Activated T-cell treated with anti-CD3 and anti-CD28 coated beads, Interleukin-2, amount 50 U/mL, for 4 hours (primary cell): Measurements from ENCODE around the gene HOXA3. TPM values are rescaled to one million over a fixed set of nuclear protein-coding genes. Genes with fewer than 3 reads are reported as not detected.

Experiments used
- ATAC-seq, 2 donors: fragments of 200-7000 bp; cut with Tn5 transposase; one replicate each; pipeline ENCODE4 v1.10.0; 2021
- DNase-seq: peaks from one replicate; pipeline ENCODE4 v3.0.0-alpha.2; 2020
- H3K27me3 Mint-ChIP-seq: one replicate; pipeline ENCODE4 v1.8.0; 2021; ENCODE audit warnings: low read depth, mixed read lengths
- H3K36me3 Mint-ChIP-seq: one replicate; pipeline ENCODE4 v1.8.0; 2022; ENCODE audit warnings: mixed read lengths; ENCODE audit not compliant: insufficient read depth
- H3K4me1 Mint-ChIP-seq: one replicate; pipeline ENCODE4 v1.8.0; 2021; ENCODE audit warnings: low read depth, mixed read lengths
- H3K4me3 Mint-ChIP-seq: one replicate; pipeline ENCODE4 v1.8.0; 2021; ENCODE audit warnings: mild to moderate bottlenecking, moderate library complexity, mixed read lengths
- H3K9me3 Mint-ChIP-seq: one replicate; pipeline ENCODE4 v1.8.0; 2021; ENCODE audit warnings: mixed read lengths
- total RNA-seq, 3 donors: library from RNA; stranded (reverse); gene quantifications; one replicate each; pipeline ENCODE4 v1.2.1, GENCODE V29; 2021

HOXA3 gene
- total RNA-seq, 3 donors from 2014 or later, result not detected

DNA sequence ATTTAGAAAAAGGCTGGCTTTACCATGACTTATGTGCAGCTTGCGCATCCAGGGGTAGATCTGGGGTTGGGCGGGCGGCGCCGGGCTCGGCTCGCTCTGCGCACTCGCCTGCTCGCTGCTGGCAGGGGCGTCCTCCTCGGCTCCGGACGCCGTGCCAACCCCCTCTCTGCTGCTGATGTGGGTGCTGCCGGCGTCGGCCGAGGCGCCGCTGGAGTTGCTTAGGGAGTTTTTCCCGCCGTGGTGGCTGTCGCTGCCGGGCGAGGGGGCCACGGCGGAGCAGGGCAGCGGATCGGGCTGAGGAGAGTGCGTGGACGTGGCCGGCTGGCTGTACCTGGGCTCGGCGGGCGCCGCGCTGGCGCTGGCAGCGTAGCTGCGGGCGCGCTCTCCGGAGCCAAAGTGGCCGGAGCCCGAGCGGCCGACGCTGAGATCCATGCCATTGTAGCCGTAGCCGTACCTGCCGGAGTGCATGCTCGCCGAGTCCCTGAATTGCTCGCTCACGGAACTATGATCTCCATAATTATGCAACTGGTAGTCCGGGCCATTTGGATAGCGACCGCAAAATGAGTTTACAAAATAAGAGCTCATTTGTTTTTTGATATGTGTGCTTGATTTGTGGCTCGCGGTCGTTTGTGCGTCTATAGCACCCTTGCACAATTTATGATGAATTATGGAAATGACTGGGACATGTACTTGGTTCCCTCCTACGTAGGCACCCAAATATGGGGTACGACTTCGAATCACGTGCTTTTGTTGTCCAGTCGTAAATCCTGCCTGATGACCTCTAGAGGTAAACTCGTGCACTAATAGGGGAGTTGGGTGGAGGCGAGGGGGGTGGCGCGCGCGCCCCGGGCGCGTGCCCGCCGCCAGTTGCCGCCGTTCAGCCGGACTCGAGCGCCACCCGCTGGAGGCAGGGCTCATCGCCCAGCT lies 9.1 kb downstream of the HOXA3 start, which contains the start of gene HOXA5:
Gene HOXA5 (minus strand): TSS at position 659 of the 927 bp plus-strand sequence. CDS start 74 bp downstream, at position 585.
- Mint-ChIP-seq H3K27me3 (peaks cover 58% of the 10 kb centered on the region), H3K4me3 (no peak within 1 kb of the TSS), H3K4me1 (peaks cover 3% of the 10 kb centered on the region), H3K9me3 (no peaks in the 10 kb centered on the region), H3K36me3 (no peaks in the 10 kb centered on the region)
- DNase-seq (no peak), ATAC-seq (peak in 1 of 2 donors; percentile 31)

DNA sequence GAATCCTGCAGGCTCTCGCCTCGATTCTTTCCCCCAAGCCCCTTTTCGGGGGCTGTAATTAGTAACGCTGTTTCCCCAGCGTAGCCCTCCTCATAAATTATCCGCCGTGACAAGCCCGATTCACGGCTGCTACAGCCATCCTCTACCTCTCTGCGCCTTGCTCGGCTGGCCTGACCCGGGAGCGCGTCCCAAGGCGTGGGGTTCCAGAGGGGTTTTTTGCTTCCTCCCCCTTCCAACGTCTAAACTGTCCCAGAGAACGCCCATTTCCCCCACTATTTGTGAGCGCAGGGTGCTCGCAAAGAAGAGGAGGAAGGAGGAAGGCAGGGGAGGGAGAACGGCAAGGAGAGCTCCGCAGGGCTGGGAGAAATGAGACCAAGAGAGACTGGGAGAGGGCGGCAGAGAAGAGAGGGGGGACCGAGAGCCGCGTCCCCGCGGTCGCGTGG lies 9.8 kb downstream of the HOXA3 start:
- Mint-ChIP-seq H3K4me1 (no peaks in the 10 kb centered on the region), H3K9me3 (no peaks in the 10 kb centered on the region), H3K36me3 (no peaks in the 10 kb centered on the region), H3K4me3 (no peak overlapping the region), H3K27me3 (peaks cover 60% of the 10 kb centered on the region)
- no peak for ATAC-seq
- no peak for DNase-seq

DNA sequence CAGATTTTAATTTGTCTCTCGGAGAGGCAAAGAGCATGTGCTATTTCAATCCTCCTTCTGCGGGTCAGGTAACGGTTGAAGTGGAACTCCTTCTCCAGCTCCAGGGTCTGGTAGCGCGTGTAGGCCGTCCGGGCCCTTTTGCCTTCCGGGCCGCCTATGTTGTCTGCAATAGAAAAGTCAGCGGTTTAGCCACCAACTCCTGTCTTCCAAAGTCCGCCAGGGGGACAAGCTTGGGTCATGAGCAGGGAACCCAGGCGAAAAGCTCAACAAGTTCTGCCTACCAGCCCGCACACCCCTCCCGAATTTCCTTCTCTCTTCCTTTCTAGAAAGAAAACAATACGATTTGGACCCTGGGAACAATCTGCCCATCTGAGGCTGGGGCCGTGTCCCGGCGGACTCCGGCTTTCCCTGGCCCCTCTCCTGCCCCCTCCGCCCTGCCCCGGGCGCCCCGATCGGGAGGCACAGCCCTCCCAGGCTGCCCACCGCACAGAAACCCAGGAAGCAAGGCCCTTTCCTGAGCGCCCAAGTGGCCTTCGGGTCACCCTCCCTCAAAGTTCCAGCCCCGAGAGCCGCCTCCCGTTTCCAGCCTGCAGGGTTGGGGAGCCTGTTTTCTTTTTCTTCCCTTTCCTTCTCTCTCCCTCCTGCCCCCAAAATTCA lies 10.3 kb downstream of the HOXA3 start:
- DNase-seq (no peak), ATAC-seq (no peak)
- Mint-ChIP-seq H3K36me3 (no peaks in the 10 kb centered on the region), H3K9me3 (no peaks in the 10 kb centered on the region), H3K4me3 (no peak overlapping the region), H3K4me1 (no peaks in the 10 kb centered on the region), H3K27me3 (peaks cover 61% of the 10 kb centered on the region)

DNA sequence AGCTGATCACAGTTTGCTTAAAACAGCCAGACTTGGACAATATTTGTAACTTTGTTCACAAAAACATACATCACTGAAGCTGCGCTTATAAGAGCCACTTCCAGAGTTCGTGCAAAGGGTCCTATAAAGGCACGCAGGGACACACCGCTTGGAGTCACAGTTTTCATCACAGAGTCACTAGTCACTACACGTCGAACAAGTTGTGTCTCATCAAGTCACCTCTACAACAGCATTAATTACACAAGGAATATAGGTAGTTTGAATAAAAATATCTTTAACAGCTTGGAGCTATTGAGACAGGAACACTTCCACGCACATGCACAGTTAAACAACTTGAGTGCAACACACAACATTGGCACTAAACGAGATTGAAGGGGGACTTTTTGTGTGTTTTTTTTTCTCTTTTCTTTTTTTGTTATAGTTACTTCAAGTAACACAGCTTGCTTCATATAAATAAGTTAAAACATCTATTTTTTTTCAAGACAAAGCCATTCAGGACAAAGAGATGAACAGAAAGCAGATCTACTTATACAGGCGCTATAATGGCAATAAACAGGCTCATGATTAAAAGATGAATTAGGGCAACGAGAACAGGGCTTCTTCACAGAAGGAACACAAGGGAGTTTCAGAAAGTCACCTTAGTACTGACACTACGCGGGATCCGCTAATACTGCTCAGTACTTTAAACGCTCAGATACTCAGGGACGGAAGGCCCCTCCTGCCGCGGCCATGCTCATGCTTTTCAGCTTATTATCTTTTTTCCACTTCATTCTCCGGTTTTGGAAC lies 11.1 kb downstream of the HOXA3 start:
- H3K27me3 Mint-ChIP-seq, result peaks cover 59% of the 10 kb centered on the region
- DNase-seq, result no peak
- H3K4me1 Mint-ChIP-seq, result no peaks in the 10 kb centered on the region
- H3K36me3 Mint-ChIP-seq, result no peaks in the 10 kb centered on the region
- ATAC-seq, result no peak
- no peaks in the 10 kb centered on the region for H3K9me3 Mint-ChIP-seq
- H3K4me3 Mint-ChIP-seq, result no peak overlapping the region

DNA sequence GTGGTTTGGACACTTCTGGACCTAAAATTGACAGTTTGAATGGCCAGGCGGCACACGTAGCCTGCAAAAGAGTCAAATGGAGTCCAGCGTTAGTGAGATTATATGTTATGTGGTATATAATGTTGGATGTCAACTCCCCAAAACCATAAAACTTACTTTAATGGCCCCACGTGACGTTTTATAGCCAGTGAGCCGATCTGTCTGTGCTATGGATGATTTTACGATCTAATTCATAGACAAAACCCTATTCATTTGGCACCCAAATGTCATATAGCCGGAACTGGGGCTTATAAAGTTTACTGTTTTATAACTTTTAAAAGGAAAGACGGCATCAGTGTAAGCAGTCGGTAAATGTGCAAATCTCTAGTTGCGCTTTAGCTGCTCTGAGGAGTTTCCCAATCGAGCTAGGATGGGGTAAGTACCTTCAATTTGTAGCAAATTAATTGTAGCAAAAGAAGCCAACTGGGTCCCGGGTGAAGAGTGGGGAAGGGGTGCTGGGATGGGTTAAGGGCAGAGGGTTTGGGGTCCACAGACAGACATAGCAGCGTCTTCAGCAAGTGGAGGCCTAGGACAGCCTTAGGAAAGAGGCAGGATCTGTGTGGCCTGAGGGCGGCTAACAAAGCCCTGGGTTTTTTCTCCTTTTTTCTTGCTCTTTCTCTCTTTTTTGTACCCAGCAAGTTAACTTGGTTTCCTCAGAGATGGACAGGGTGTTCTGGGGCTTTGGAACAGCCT lies 12.1 kb downstream of the HOXA3 start:
- Mint-ChIP-seq H3K4me3 (no peak overlapping the region), H3K4me1 (peaks cover 5% of the 10 kb centered on the region), H3K36me3 (no peaks in the 10 kb centered on the region), H3K27me3 (peaks cover 61% of the 10 kb centered on the region), H3K9me3 (no peaks in the 10 kb centered on the region)
- DNase-seq (no peak), ATAC-seq (no peak)

DNA sequence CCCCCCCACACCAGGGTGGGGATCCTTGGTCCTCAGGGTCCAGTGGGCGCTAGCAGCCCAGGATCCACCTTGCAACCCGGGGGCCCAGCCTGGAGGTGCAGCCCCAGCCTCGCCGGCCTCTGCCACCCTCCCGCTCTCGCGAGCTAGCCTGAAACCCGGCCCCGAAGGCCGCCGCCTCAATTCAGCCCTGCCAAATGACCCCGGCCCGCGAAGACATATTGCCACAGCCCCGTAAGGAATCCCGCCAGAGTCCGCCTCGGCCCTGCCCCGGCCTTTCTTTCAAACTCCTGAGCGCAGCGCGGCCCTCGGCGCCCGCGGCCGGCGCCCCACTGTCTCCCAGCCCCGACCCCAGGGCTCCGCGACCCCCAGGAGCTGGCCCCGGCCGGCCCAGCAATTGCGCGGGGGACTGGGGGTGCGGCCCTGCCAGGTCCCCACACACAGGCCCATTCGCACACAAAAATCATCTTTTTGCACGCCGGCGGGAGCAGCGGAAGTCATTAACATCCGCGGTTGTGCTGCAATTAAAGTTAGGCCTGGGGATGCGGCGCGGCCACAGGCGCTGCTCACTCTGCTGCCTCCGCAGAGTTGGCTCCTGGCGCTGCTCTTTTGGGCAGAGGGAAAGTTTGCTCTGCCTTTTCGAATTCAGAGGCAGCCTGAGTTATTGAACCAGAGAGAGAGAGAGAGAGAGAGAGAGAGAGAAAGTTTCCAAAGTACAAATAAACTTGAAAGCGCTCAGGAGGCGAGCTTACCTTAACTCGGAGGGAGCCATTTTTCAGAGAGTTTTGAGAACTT lies 12.9 kb downstream of the HOXA3 start:
- H3K36me3 Mint-ChIP-seq, result no peaks in the 10 kb centered on the region
- H3K9me3 Mint-ChIP-seq, result no peaks in the 10 kb centered on the region
- peaks cover 8% of the 10 kb centered on the region for H3K4me1 Mint-ChIP-seq
- DNase-seq, result no peak
- peaks cover 62% of the 10 kb centered on the region for H3K27me3 Mint-ChIP-seq
- ATAC-seq, result no peak
- no peak overlapping the region for H3K4me3 Mint-ChIP-seq

DNA sequence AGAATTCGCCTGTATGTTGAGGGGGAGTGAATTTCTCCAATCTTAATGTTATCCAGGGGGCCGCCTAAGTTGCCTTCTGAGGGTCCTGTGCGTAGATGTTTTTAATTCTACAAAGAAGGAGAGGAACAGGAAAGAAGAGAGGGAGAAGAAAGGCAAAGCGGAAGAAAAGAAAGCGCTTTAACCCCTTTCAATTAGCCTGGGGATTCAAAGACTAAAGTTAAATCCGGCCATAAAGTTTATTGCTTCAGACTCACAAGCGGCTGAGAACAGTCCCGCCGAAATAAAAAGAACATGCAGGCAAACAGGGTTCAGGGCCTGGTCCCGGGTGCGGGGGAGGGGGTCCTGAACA lies 13.4 kb downstream of the HOXA3 start:
- ATAC-seq, result no peak
- peaks cover 60% of the 10 kb centered on the region for H3K27me3 Mint-ChIP-seq
- H3K4me3 Mint-ChIP-seq, result no peak overlapping the region
- H3K9me3 Mint-ChIP-seq, result no peaks in the 10 kb centered on the region
- no peaks in the 10 kb centered on the region for H3K36me3 Mint-ChIP-seq
- DNase-seq, result no peak
- peaks cover 13% of the 10 kb centered on the region for H3K4me1 Mint-ChIP-seq

DNA sequence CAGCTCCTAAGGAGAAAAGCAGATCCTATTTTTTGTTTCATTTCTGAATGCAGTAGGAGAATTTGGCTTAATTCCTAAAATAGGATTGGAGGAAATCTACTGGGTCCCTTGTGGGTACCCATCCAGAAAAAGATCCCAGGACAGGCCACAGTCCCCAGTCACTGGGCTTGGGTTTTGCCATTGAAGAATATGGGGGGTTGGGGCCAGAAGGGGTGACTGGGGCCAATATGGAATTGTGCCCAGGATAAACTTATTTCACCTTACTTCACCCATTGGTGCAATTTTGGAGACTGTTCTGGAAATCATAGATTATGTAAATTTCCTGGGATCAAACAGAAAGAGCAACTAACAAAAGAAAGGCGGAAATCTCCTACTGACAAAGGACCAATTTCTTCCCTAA lies 13.9 kb downstream of the HOXA3 start:
- H3K4me3 Mint-ChIP-seq, result no peak overlapping the region
- no peak for DNase-seq
- no peaks in the 10 kb centered on the region for H3K36me3 Mint-ChIP-seq
- peaks cover 61% of the 10 kb centered on the region for H3K27me3 Mint-ChIP-seq
- peaks cover 13% of the 10 kb centered on the region for H3K4me1 Mint-ChIP-seq
- H3K9me3 Mint-ChIP-seq, result no peaks in the 10 kb centered on the region
- no peak for ATAC-seq

DNA sequence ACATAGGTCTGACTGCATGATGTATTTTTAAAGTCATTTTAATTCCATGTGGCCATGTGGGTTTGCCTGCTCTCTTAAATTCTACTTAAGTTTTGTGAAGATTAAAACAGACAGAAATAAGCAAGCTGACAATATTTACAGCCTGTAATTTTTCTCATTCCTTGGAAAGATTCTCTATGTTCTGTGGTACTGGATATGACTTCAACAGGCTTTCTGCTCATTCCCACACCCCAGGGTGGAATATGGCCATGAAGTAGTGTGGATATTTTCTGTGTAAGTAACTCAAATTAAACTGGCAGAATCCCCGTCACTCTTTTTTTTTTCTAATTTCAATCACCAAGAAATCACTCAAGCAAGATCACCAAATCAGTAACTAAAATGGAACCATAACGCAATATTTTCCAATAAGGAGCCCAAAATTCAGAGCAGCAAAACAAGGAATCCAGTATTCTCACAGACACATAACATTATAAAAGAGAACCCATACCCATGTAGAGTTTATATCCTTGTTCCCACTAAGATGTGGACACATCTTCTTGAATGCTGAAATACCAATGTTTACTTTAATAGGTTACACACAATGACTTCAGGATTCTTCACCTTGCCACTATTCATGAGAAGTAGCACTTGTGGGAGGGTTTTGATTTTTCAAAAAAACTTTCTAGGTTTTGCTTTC lies 14.6 kb downstream of the HOXA3 start:
- DNase-seq, result no peak
- Mint-ChIP-seq H3K36me3 (no peaks in the 10 kb centered on the region), H3K27me3 (peaks cover 65% of the 10 kb centered on the region), H3K4me1 (peaks cover 13% of the 10 kb centered on the region), H3K4me3 (no peak overlapping the region), H3K9me3 (no peaks in the 10 kb centered on the region)
- no peak for ATAC-seq

DNA sequence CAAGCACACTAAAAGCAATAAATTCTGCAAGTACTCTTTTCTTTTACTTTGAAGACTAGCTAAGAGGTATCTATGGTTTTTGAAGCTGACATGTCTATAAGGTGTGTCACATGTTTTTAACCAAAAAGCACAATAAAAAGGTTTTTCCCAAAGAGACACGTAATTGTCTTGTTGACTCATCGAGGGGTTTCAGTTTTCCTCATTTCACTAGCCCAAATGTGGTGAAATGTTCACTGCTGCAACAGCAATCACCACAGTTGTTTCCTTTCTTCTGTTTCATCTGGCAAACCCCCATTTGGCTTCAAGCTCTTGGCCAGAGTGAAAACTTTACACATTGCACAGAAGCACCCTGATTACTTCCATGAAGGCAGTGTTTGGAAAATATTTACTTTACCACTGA lies 18.0 kb downstream of the HOXA3 start:
- Mint-ChIP-seq H3K36me3 (no peaks in the 10 kb centered on the region), H3K27me3 (peaks cover 62% of the 10 kb centered on the region), H3K4me1 (peaks cover 13% of the 10 kb centered on the region), H3K9me3 (no peaks in the 10 kb centered on the region), H3K4me3 (no peak overlapping the region)
- no peak for DNase-seq
- peak; percentile 57 to 68 for ATAC-seq

DNA sequence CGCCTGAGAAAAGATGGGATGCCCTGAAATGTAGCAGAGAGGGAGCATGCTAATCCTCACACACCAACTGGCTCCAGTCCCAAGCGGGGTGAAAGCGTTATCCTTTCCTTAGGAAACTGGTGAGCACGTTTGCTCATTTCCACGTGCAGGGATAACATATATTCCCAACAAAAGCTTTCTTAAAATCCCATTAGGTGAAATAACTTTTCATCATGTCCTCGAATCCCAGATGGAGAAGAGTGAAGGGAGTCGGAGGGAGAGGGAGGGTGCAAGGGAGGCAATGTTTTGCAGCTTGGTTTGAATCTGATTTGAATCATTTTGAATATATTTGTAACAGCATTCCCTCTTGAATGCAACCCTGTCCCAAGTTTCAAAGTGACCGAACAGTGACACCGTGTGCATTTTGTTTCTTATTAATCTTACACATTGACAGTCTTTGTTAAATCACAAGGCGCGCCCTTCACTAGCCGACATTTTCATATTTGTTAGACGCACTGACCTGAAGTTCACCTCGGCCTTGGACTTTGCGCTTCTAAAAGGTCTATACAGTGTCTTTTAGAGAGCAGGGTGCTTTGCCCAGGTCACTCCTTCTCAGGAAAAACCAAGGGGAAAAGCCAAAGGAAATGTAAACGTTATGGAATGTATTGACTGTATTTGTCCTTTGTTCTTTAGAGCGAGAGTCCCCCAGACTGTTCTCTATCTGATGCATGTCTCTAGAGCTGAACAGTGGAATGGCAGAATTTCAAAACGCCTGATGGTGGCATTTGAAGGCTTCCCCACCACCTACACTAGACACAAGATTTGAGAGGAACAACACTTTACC lies 18.8 kb downstream of the HOXA3 start:
- DNase-seq (no peak), ATAC-seq (no peak)
- Mint-ChIP-seq H3K27me3 (peaks cover 62% of the 10 kb centered on the region), H3K9me3 (no peaks in the 10 kb centered on the region), H3K4me1 (peaks cover 13% of the 10 kb centered on the region), H3K4me3 (no peak overlapping the region), H3K36me3 (no peaks in the 10 kb centered on the region)

DNA sequence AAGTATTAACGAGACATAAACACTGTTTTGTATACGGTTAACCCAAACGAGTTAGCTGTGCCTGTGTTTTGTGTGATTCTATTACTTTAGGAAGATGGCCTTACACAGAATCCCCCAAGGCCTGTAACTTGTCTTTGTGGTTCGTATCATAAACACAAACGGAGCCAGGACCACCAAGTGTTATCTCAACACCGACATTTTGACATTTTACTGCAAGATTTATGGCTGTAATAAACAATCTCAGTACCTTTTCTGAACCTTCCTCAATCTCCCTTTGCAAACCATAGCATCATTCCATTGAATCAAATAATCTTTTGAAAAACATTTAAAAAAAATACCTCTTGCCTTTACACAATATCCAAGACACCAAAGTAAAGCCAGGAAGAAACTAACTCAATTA lies 19.4 kb downstream of the HOXA3 start:
- H3K9me3 Mint-ChIP-seq, result no peaks in the 10 kb centered on the region
- ATAC-seq (no peak), DNase-seq (no peak)
- H3K4me3 Mint-ChIP-seq, result no peak overlapping the region
- peaks cover 13% of the 10 kb centered on the region for H3K4me1 Mint-ChIP-seq
- H3K27me3 Mint-ChIP-seq, result peaks cover 59% of the 10 kb centered on the region
- H3K36me3 Mint-ChIP-seq, result no peaks in the 10 kb centered on the region
